Measurements from ENCODE around the gene KCND1.

Gene KCND1

GRCh38 chrX:48937054-48937907 lies 34.4 kb downstream of the KCND1 start:
- peak; percentile 79 for DNase-seq (ENCODE audit: low read depth, low spot score)

- no peak for DNase-seq (ENCODE audit: low read depth, low spot score)
These were observed 35.1 kb downstream of the KCND1 start for GRCh38 chrX:48936429-48937053.

GRCh38 chrX:48935301-48935670 lies 36.4 kb downstream of the KCND1 start:
- no peak for DNase-seq (ENCODE audit: low read depth, low spot score)

- DNase-seq (ENCODE audit: low read depth, low spot score): no peak
These were observed 36.9 kb downstream of the KCND1 start for GRCh38 chrX:48934581-48935300.

- DNase-seq (ENCODE audit: low read depth, low spot score): no peak
These were observed 37.9 kb downstream of the KCND1 start for GRCh38 chrX:48933757-48934156.

GRCh38 chrX:48927736-48928382 lies 43.8 kb downstream of the KCND1 start:
- no peak for DNase-seq (ENCODE audit: low read depth, low spot score)

GRCh38 chrX:48927123-48927522 lies 44.5 kb downstream of the KCND1 start:
- no peak for DNase-seq (ENCODE audit: low read depth, low spot score)

GRCh38 chrX:48924270-48924669 lies 47.4 kb downstream of the KCND1 start:
- no peak for DNase-seq (ENCODE audit: low read depth, low spot score)

GRCh38 chrX:48923771-48924170 lies 47.9 kb downstream of the KCND1 start:
- no peak for DNase-seq (ENCODE audit: low read depth, low spot score)

GRCh38 chrX:48920718-48921104 lies 50.9 kb downstream of the KCND1 start:
- no peak for DNase-seq (ENCODE audit: low read depth, low spot score)

GRCh38 chrX:48919947-48920717 lies 51.5 kb downstream of the KCND1 start:
- no peak for DNase-seq (ENCODE audit: low read depth, low spot score)

- no peak for DNase-seq (ENCODE audit: low read depth, low spot score)
These were observed 52.2 kb downstream of the KCND1 start for GRCh38 chrX:48919360-48919841.

- DNase-seq (ENCODE audit: low read depth, low spot score): peak; percentile 84
These were observed 52.9 kb downstream of the KCND1 start, which contains the start of gene PIM2 for GRCh38 chrX:48918643-48919340. Gene PIM2 (minus strand): TSS chrX:48919024. CDS start chrX:48918834, 190 bp downstream.

- DNase-seq (ENCODE audit: low read depth, low spot score): no peak
These were observed 53.4 kb downstream of the KCND1 start for GRCh38 chrX:48918301-48918642.

GRCh38 chrX:48917139-48918001 lies 54.3 kb downstream of the KCND1 start:
- DNase-seq (ENCODE audit: low read depth, low spot score): peak; percentile 76

GRCh38 chrX:48914593-48915493 lies 56.8 kb downstream of the KCND1 start:
- no peak for DNase-seq (ENCODE audit: low read depth, low spot score)

GRCh38 chrX:48913605-48914366 lies 57.9 kb downstream of the KCND1 start:
- DNase-seq (ENCODE audit: low read depth, low spot score): no peak

Data from activated CD4-positive, CD25-positive, alpha-beta regulatory T cell treated with anti-CD3 and anti-CD28 coated beads, Interleukin-2, amount 50 U/mL, for 16 hours (primary cell).